Brain microvascular endothelial cell (primary cell): ENCODE measurements around the gene TMCO5A.

Experiments used
- DNase-seq: peaks from one replicate; pipeline ENCODE4 v3.0.0-alpha.2; 2020
- H3K27ac ChIP-seq: fragments of 250-450 bp; sonication (Bioruptor Pico); 2 replicates; pipeline ENCODE4 v1.5.1; 2020; ENCODE audit warnings: mild to moderate bottlenecking, moderate library complexity
- H3K27me3 ChIP-seq: fragments of 250-450 bp; sonication (Bioruptor Pico); replicated peaks from 2 replicates; pipeline ENCODE4 v1.5.1; 2020; ENCODE audit warnings: mild to moderate bottlenecking
- H3K36me3 ChIP-seq: fragments of 250-450 bp; sonication (Bioruptor Pico); replicated peaks from 2 replicates; pipeline ENCODE4 v1.5.1; 2020; ENCODE audit warnings: mild to moderate bottlenecking
- H3K4me3 ChIP-seq: 2 replicates; pipeline ENCODE4 v1.5.1; 2011; ENCODE audit warnings: low read depth, mild to moderate bottlenecking, control low read depth, low read length, moderate library complexity
- in situ Hi-C: cut with HindIII; loops from 2 replicates; pipeline ENCODE4 v1.10.0; 2017; ENCODE audit warnings: low sequenced_read_pairs, low pct_ligation_motif_present
- TF ChIP-seq, protein P1 (sequence below): IDR thresholded peaks from 2 replicates; pipeline ENCODE4 v1.5.1; 2011; ENCODE audit warnings: low read depth, mild to moderate bottlenecking, moderate library complexity, low read length, control low read depth, inconsistent platforms; ENCODE audit errors: missing control alignments

Gene TMCO5A

DNA sequence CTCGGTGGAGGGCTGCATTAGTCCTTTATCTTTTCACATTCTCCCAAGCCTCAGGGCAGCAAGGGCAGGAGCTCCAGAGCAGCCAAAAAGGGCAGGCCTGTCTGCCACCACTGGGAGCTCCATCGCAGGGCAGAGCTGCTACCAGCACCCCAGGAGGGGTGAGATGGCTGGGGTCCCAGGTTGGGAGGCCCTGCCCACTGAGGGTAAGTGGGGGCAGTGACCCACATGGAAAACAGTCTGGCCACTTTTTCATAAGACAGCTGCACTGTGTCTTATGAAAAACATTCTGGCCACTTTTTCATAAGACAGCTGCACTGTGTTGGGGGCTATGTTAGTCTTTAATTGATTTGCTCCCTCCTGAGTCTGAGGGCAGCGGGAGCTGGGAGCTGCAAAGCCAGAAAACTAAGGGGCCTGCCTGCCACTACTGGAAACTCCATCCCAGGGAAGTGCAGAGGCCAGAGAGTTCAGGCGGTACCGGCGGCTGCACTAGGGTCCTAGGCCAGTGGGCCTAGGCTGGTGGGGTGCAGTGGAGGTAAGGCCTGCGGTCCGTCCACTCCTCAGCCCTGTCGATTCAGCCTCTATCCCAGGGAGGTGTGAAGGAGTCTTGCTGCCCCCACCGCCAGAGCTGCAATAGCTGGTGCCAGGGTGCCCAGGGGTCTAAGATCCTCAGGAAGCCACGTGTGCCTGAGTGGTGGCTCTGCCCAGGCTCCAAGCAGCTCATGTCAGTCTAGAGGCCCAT lies 45.4 kb downstream of the TMCO5A start:
- H3K27ac ChIP-seq: no peak overlapping the region
- DNase-seq: no peak
- no peak overlapping the region for H3K4me3 ChIP-seq
- no peaks in the 10 kb centered on the region for H3K27me3 ChIP-seq
- TF ChIP-seq, protein P1, sequence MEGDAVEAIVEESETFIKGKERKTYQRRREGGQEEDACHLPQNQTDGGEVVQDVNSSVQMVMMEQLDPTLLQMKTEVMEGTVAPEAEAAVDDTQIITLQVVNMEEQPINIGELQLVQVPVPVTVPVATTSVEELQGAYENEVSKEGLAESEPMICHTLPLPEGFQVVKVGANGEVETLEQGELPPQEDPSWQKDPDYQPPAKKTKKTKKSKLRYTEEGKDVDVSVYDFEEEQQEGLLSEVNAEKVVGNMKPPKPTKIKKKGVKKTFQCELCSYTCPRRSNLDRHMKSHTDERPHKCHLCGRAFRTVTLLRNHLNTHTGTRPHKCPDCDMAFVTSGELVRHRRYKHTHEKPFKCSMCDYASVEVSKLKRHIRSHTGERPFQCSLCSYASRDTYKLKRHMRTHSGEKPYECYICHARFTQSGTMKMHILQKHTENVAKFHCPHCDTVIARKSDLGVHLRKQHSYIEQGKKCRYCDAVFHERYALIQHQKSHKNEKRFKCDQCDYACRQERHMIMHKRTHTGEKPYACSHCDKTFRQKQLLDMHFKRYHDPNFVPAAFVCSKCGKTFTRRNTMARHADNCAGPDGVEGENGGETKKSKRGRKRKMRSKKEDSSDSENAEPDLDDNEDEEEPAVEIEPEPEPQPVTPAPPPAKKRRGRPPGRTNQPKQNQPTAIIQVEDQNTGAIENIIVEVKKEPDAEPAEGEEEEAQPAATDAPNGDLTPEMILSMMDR: no peak
- in situ Hi-C loops: loop anchor here (25.0 kb wide), 1 partner anchor 707 kb away; no protein-coding TSS in a partner anchor
- H3K36me3 ChIP-seq: no peaks in the 10 kb centered on the region

DNA sequence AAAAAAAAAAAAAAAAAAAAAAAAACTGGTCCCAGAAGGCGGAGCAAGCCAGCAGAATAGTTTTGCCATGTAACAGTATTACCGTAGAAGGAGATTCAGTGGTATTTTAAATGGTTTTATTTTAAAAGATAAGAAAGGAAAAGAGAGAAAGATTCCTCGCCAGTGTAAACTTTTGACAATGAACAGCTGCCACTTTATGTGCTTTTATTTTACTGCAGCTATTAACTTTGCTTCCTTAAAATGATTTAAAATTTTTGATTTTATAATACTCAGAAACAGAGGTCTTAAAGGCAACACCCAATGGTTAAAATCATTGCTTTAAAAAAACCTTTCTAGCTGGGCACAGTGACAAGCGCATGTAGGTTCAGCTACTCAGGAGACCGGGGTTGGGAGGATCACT lies 46.8 kb downstream of the TMCO5A start:
- no peaks in the 10 kb centered on the region for H3K27me3 ChIP-seq
- H3K27ac ChIP-seq: no peak overlapping the region
- H3K4me3 ChIP-seq: no peak overlapping the region
- no peaks in the 10 kb centered on the region for H3K36me3 ChIP-seq
- TF ChIP-seq, protein P1: no peak
- in situ Hi-C loops: loop anchor here (25.0 kb wide), 1 partner anchor 706 kb away; no protein-coding TSS in a partner anchor
- DNase-seq: no peak

DNA sequence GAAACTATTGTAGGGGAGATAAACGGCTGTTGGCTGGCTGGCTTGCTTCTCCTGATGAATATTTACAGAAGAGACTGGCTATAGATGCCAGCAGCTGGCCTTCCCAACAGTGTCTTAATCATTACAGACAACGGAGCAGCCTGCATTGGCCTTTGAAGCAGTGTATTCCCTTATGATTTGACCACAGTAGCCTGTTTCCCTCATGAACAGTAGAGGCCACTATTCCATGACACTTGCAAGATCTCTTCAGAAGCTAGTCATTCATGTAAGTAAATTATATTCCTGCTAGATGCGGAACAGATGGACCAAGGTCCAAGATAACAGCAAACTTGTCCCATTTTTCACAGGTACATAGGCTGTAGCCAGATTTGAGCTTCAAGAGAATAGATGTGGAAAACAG lies 47.3 kb downstream of the TMCO5A start:
- TF ChIP-seq, protein P1: peak; percentile 70
- in situ Hi-C loops: loop anchor here (25.0 kb wide), 1 partner anchor 706 kb away; no protein-coding TSS in a partner anchor
- no peaks in the 10 kb centered on the region for H3K27me3 ChIP-seq
- H3K27ac ChIP-seq: no peak overlapping the region
- H3K36me3 ChIP-seq: no peaks in the 10 kb centered on the region
- peak; percentile 48 for DNase-seq
- no peak overlapping the region for H3K4me3 ChIP-seq

GRCh38 chr15:37984368-37984767 lies 49.9 kb downstream of the TMCO5A start:
- in situ Hi-C loops: loop anchor here (25.0 kb wide), 1 partner anchor 703 kb away; no protein-coding TSS in a partner anchor
- Histone ChIP-seq H3K27ac (no peak overlapping the region), H3K4me3 (no peak overlapping the region), H3K27me3 (no peaks in the 10 kb centered on the region), H3K36me3 (no peaks in the 10 kb centered on the region)
- no peak for DNase-seq
- TF ChIP-seq, protein P1: no peak

- Histone ChIP-seq H3K4me3 (peak overlapping the region; percentile 30), H3K27me3 (no peaks in the 10 kb centered on the region), H3K27ac (no peak overlapping the region), H3K36me3 (no peaks in the 10 kb centered on the region)
- in situ Hi-C loops: loop anchor here (25.0 kb wide), 1 partner anchor 692 kb away; no protein-coding TSS in a partner anchor
- DNase-seq: peak; percentile 60
- TF ChIP-seq, protein P1: peak; percentile 59
Observed at GRCh38 chr15:37995461-37996347, 61.3 kb downstream of the TMCO5A start.
